Measurements from ENCODE around the gene RNF2.

Gene RNF2

GRCh38 chr1:185129708-185130107 lies 84.3 kb downstream of the RNF2 start:
- Mint-ChIP-seq H3K9me3 (peaks cover 15% of the 10 kb centered on the region), H3K27me3 (ENCODE audit: low read depth) (no peaks in the 10 kb centered on the region), H3K4me1 (no peaks in the 10 kb centered on the region), H3K4me3 (no peak overlapping the region), H3K27ac (no peak overlapping the region), H3K36me3 (ENCODE audit: low read depth) (peaks cover 75% of the 10 kb centered on the region)
- no peak for TF ChIP-seq CTCF (IDR thresholded peaks at IDR 0.05; ENCODE audit: unreplicated experiment in 3 of 3)

DNA sequence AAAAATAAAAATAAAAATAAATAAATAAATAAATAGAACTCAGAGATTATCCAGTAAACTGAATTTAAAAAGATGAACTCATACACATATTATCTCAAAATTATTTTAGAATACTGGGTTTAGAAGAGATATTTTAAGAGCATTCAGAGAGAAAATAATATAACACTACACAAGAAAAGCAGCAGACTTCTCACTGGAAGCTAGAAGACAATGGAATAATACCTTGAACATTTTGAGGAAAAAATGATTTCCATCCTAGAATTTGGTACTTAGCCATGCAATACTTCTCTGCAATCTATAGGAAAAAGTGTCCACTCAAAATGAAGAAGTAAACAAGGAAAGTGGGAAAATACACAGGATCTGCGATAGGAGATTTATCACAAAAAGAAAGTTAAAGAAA lies 87.2 kb downstream of the RNF2 start:
- TF ChIP-seq CTCF (IDR thresholded peaks at IDR 0.05; ENCODE audit: unreplicated experiment in 3 of 3): no peak
- Mint-ChIP-seq H3K9me3 (peaks cover 15% of the 10 kb centered on the region), H3K27ac (no peak overlapping the region), H3K27me3 (ENCODE audit: low read depth) (no peaks in the 10 kb centered on the region), H3K4me1 (no peaks in the 10 kb centered on the region), H3K36me3 (ENCODE audit: low read depth) (peaks cover 81% of the 10 kb centered on the region), H3K4me3 (no peak overlapping the region)

DNA sequence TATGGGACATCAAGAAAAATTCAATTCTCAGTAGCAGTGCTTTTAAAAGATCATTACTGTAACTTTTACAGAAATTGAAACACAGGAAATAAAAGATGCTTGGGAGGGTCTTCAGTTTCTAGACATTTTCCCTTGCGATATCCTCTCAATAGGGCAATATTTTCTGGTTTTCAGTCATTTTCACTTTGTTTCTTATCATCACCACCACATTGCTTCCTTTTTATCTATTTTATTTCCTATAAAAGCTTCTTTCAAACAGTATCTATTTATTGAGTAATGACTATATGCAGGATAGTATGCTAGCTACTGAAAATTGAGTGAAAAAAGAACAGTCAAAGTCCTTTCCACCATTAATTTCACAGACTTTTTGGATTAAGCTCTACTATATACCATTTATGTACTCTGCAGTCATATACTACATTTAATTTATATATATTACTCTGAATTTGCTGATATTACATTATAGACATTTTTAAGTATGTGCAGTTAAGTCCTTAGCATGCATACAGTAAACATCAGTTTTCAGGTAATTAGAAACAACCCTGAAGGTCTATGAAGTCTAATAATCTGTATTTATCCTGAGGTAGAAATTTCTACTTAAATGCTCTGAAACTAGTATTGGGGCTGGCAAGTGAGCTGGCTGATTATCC lies 92.7 kb downstream of the RNF2 start:
- H3K4me1 Mint-ChIP-seq: no peaks in the 10 kb centered on the region

DNA sequence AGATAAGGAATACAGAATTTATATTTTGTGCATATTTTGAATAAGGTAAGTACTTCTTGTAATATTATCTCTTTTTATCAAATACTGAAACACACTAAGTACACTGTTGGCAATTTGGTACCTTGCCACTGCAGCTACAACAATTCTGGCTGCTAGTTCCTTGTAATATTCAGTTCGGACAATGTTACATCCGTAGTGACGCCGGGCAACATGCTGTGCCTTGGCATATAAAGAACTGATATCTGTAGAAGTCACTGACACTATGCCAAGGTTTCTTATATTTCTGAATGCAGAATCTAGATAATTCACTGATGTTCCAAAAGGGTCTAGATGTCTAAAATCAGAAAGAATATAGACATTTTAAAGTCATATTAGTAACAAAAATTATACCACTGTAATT lies 93.9 kb downstream of the RNF2 start:
- no peak for TF ChIP-seq CTCF (IDR thresholded peaks at IDR 0.05; ENCODE audit: unreplicated experiment in 3 of 3)
- Mint-ChIP-seq H3K9me3 (no peaks in the 10 kb centered on the region), H3K27ac (no peak overlapping the region), H3K27me3 (ENCODE audit: low read depth) (no peaks in the 10 kb centered on the region), H3K4me1 (no peaks in the 10 kb centered on the region), H3K36me3 (ENCODE audit: low read depth) (peaks cover 43% of the 10 kb centered on the region), H3K4me3 (no peak overlapping the region)

More for the DNA sequence above, 92.7 kb downstream of the RNF2 start:
- H3K27ac Mint-ChIP-seq: no peak overlapping the region
- no peak overlapping the region for H3K4me3 Mint-ChIP-seq
- H3K9me3 Mint-ChIP-seq: peaks cover 5% of the 10 kb centered on the region
- no peaks in the 10 kb centered on the region for H3K27me3 Mint-ChIP-seq (ENCODE audit: low read depth)
- no peak for TF ChIP-seq CTCF (IDR thresholded peaks at IDR 0.05; ENCODE audit: unreplicated experiment in 3 of 3)
- H3K36me3 Mint-ChIP-seq (ENCODE audit: low read depth): peaks cover 56% of the 10 kb centered on the region

DNA sequence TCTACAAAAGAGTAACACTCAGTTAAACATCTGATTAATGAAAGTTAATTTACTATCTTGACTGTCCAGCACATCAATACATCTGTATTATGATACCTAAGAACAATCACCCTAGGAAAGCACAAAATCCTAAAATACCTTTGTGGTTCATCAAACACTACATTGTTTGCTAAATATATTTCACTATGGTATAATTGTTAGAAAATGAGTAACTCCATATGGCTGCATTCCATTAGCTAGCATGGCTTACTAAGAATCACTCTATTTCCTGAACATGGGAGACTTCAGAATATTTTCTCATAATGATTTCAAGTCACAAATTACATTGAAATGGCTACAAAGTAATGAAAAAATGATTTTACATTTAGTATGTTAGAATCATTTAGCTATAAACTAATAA lies 98.9 kb downstream of the RNF2 start:
- H3K9me3 Mint-ChIP-seq: no peaks in the 10 kb centered on the region
- no peak overlapping the region for H3K4me3 Mint-ChIP-seq
- no peak overlapping the region for H3K27ac Mint-ChIP-seq
- TF ChIP-seq CTCF (IDR thresholded peaks at IDR 0.05; ENCODE audit: unreplicated experiment in 3 of 3): no peak
- peaks cover 33% of the 10 kb centered on the region for H3K36me3 Mint-ChIP-seq (ENCODE audit: low read depth)
- H3K27me3 Mint-ChIP-seq (ENCODE audit: low read depth): no peaks in the 10 kb centered on the region
- H3K4me1 Mint-ChIP-seq: no peaks in the 10 kb centered on the region

DNA sequence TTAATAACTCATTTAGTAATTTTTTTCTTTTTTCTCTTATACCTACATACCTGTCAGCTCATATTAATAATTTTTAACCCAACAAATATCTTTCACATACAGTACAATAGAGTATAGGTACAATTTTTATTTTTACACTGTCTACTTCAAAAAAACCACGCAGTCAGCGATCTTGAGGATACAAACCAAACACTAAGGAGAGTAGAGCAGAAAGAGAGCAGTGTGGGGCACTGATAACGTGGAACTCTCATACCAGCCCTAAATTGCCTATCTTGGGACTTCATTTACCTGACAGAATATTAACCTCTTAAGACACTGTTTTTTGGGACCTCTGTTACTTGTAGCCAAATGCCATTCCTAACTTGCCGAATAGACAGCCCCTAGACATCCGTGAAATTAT lies 105.9 kb downstream of the RNF2 start:
- no peaks in the 10 kb centered on the region for H3K9me3 Mint-ChIP-seq
- H3K27me3 Mint-ChIP-seq (ENCODE audit: low read depth): no peaks in the 10 kb centered on the region
- H3K36me3 Mint-ChIP-seq (ENCODE audit: low read depth): peaks cover 22% of the 10 kb centered on the region
- H3K4me3 Mint-ChIP-seq: no peak overlapping the region
- no peak overlapping the region for H3K27ac Mint-ChIP-seq
- peaks cover 18% of the 10 kb centered on the region for H3K4me1 Mint-ChIP-seq
- TF ChIP-seq CTCF (IDR thresholded peaks at IDR 0.05; ENCODE audit: unreplicated experiment in 3 of 3): no peak

All from nephron (organoid).